Neuronal stem cell (in vitro differentiated cells): ENCODE measurements around the gene PTPN21.

Source experiments
- DNase-seq: peaks from one replicate; pipeline ENCODE4 v3.0.0-alpha.2; 2013; ENCODE audit warnings: low spot score
- H2AFZ ChIP-seq: one replicate; pipeline ENCODE4 v1.6.1; 2013; ENCODE audit warnings: mild to moderate bottlenecking, low read length, inconsistent platforms
- H2AK5ac ChIP-seq: 2 replicates; pipeline ENCODE4 v1.6.1; 2013; ENCODE audit warnings: low read depth, mild to moderate bottlenecking, inconsistent platforms, low read length, moderate library complexity, mixed read lengths
- H2BK120ac ChIP-seq: 2 replicates; pipeline ENCODE4 v1.6.1; 2013; ENCODE audit warnings: low read depth, mild to moderate bottlenecking, inconsistent platforms, low read length, moderate library complexity, mixed read lengths
- H2BK12ac ChIP-seq: one replicate; pipeline ENCODE4 v1.6.1; 2013; ENCODE audit warnings: low read length, inconsistent platforms
- H2BK15ac ChIP-seq: 2 replicates; pipeline ENCODE4 v1.6.1; 2013; ENCODE audit warnings: mild to moderate bottlenecking, low read length, inconsistent platforms, mixed read lengths
- H2BK5ac ChIP-seq: one replicate; pipeline ENCODE4 v1.6.1; 2013; ENCODE audit warnings: inconsistent platforms, mild to moderate bottlenecking, low read length, moderate library complexity
- H3K14ac ChIP-seq: one replicate; pipeline ENCODE4 v1.6.1; 2013; ENCODE audit warnings: low read length, inconsistent platforms
- H3K18ac ChIP-seq: 2 replicates; pipeline ENCODE4 v1.6.1; 2013; ENCODE audit warnings: low read length, inconsistent platforms
- H3K23ac ChIP-seq: 2 replicates; pipeline ENCODE4 v1.6.1; 2013; ENCODE audit warnings: low read depth, mild to moderate bottlenecking, mixed read lengths, low read length, inconsistent platforms; ENCODE audit not compliant: poor library complexity
- H3K27ac ChIP-seq: replicated peaks from 3 replicates; pipeline ENCODE4 v1.5.1; 2013; ENCODE audit warnings: low read length, inconsistent platforms
- H3K27me3 ChIP-seq, 3 experiments: 2 replicates each; pipeline ENCODE4 v1.6.1; 2013; ENCODE audit warnings: low read length in 3 of 3, mild to moderate bottlenecking in 2 of 3, inconsistent platforms in 1 of 3, low read depth in 1 of 3, mixed read lengths in 1 of 3, moderate library complexity in 1 of 3; ENCODE audit not compliant: control insufficient read depth in 3 of 3, insufficient read depth in 3 of 3
- H3K36me3 ChIP-seq, 2 donors: replicated peaks in 1 of 2; 2 replicates each; pipeline ENCODE4 v1.6.1; 2013; ENCODE audit warnings: low read length in 2 of 2; ENCODE audit not compliant: control insufficient read depth in 2 of 2, insufficient read depth in 2 of 2
- H3K4ac ChIP-seq: 2 replicates; pipeline ENCODE4 v1.6.1; 2013; ENCODE audit warnings: inconsistent platforms, mild to moderate bottlenecking, low read length, moderate library complexity
- H3K4me1 ChIP-seq, 2 donors: 1 replicate in 1 of 2; 2 replicates in 1 of 2; pipeline ENCODE4 v1.6.1; 2013; ENCODE audit warnings: low read length in 2 of 2, low read depth in 1 of 2; ENCODE audit not compliant: control insufficient read depth in 2 of 2, insufficient read depth in 1 of 2
- H3K4me2 ChIP-seq: one replicate; pipeline ENCODE4 v1.6.1; 2013; ENCODE audit warnings: mild to moderate bottlenecking, low read length, inconsistent platforms; ENCODE audit not compliant: insufficient read depth, poor library complexity, severe bottlenecking
- H3K4me3 ChIP-seq, 2 donors: 2 replicates each; pipeline ENCODE4 v1.5.1; 2013; ENCODE audit warnings: low read length in 2 of 2, mild to moderate bottlenecking in 2 of 2, inconsistent platforms in 1 of 2, moderate library complexity in 1 of 2
- H3K79me1 ChIP-seq: one replicate; pipeline ENCODE4 v1.6.1; 2013; ENCODE audit warnings: low read depth, mild to moderate bottlenecking, inconsistent platforms, low read length, moderate library complexity
- H3K9ac ChIP-seq: one replicate; pipeline ENCODE4 v1.6.1; 2013; ENCODE audit warnings: mild to moderate bottlenecking, low read depth, low read length, inconsistent platforms; ENCODE audit not compliant: poor library complexity
- H3K9me3 ChIP-seq, 2 donors: replicated peaks in 1 of 2; 2 replicates each; pipeline versions ENCODE3 to v1.6.1; 2013; ENCODE audit warnings: low read length in 2 of 2, mild to moderate bottlenecking in 2 of 2, inconsistent platforms in 1 of 2, low read depth in 1 of 2, mixed read lengths in 1 of 2, moderate library complexity in 1 of 2; ENCODE audit not compliant: control insufficient read depth in 2 of 2, insufficient read depth in 1 of 2
- H4K8ac ChIP-seq: one replicate; pipeline ENCODE4 v1.6.1; 2013; ENCODE audit warnings: low read depth, mild to moderate bottlenecking, inconsistent platforms, low read length, moderate library complexity
- H4K91ac ChIP-seq: one replicate; pipeline ENCODE4 v1.6.1; 2013; ENCODE audit warnings: low read length, low read depth, mild to moderate bottlenecking, inconsistent platforms; ENCODE audit not compliant: poor library complexity
- WGBS, 2 donors: extraction: QIAGEN DNeasy Blood & Tissue Kit; methylation state at CpG; one replicate each; pipeline ENCODE4 v1.1.7; 2013; ENCODE audit warnings: missing lambda C conversion rate in 2 of 2, mixed read lengths in 1 of 2; ENCODE audit not compliant: insufficient read length in 2 of 2, insufficient replicate concordance in 1 of 2; ENCODE audit errors: extremely low coverage in 2 of 2; 5-methylcytosine and 5-hydroxymethylcytosine counted together

The PTPN21 gene

GRCh38 chr14:88542857-88543795 is 11.7 kb downstream of the PTPN21 start:
- no peak overlapping the region for H3K14ac ChIP-seq
- no peak overlapping the region for H2BK5ac ChIP-seq
- H4K91ac ChIP-seq = no peak overlapping the region
- no peak overlapping the region for H3K4ac ChIP-seq
- H3K4me1 ChIP-seq = no peaks in the 10 kb centered on the region
- H2BK120ac ChIP-seq = no peak overlapping the region
- H3K9me3 ChIP-seq = no peaks in the 10 kb centered on the region
- H3K18ac ChIP-seq = no peak overlapping the region
- H3K4me3 ChIP-seq = no peak overlapping the region
- no peak overlapping the region for H2AFZ ChIP-seq
- no peak for DNase-seq
- H2BK15ac ChIP-seq = no peak overlapping the region
- H3K23ac ChIP-seq = no peak overlapping the region
- H3K27me3 ChIP-seq = no peaks in the 10 kb centered on the region
- H2AK5ac ChIP-seq = no peak overlapping the region
- H3K36me3 ChIP-seq = peaks cover 11 to 79% of the 10 kb centered on the region in 2 donors
- H3K9ac ChIP-seq = no peak overlapping the region
- WGBS, 2 donors = no CpG with 5 or more reads among the region's 6 CpGs
- no peak overlapping the region for H4K8ac ChIP-seq
- H3K4me2 ChIP-seq = no peak overlapping the region
- H2BK12ac ChIP-seq = no peak overlapping the region
- H3K27ac ChIP-seq = no peak overlapping the region
- H3K79me1 ChIP-seq = peaks cover 2% of the 10 kb centered on the region

GRCh38 chr14:88541324-88541723 is 13.5 kb downstream of the PTPN21 start:
- H3K4me1 ChIP-seq = no peaks in the 10 kb centered on the region
- no peak overlapping the region for H4K8ac ChIP-seq
- H3K4ac ChIP-seq = no peak overlapping the region
- no peaks in the 10 kb centered on the region for H3K27me3 ChIP-seq
- no peak overlapping the region for H2BK5ac ChIP-seq
- no peak overlapping the region for H4K91ac ChIP-seq
- no peaks in the 10 kb centered on the region for H3K79me1 ChIP-seq
- H3K4me2 ChIP-seq = no peak overlapping the region
- no peak for DNase-seq
- H3K9me3 ChIP-seq = no peaks in the 10 kb centered on the region
- no peak overlapping the region for H3K4me3 ChIP-seq
- H2BK15ac ChIP-seq = no peak overlapping the region
- WGBS, 2 donors = no CpG with 5 or more reads among the region's 1 CpG
- H3K9ac ChIP-seq = no peak overlapping the region
- peaks cover 2 to 71% of the 10 kb centered on the region in 2 donors for H3K36me3 ChIP-seq
- H3K18ac ChIP-seq = no peak overlapping the region
- no peak overlapping the region for H3K27ac ChIP-seq
- H2AK5ac ChIP-seq = no peak overlapping the region
- H3K14ac ChIP-seq = no peak overlapping the region
- no peak overlapping the region for H2BK120ac ChIP-seq
- no peak overlapping the region for H2BK12ac ChIP-seq
- no peak overlapping the region for H2AFZ ChIP-seq
- H3K23ac ChIP-seq = no peak overlapping the region

GRCh38 chr14:88535813-88536212 is 19.0 kb downstream of the PTPN21 start:
- WGBS, 2 donors = no CpG with 5 or more reads among the region's 4 CpGs
- Histone ChIP-seq H3K4ac (no peak overlapping the region), H3K4me1 (no peaks in the 10 kb centered on the region), H2BK120ac (no peak overlapping the region), H3K27ac (no peak overlapping the region), H2BK12ac (no peak overlapping the region), H2AFZ (no peak overlapping the region), H3K27me3 (no peaks in the 10 kb centered on the region), H3K9ac (no peak overlapping the region), H4K8ac (no peak overlapping the region), H3K4me3 (no peak overlapping the region), H2BK5ac (no peak overlapping the region), H4K91ac (no peak overlapping the region), H2AK5ac (no peak overlapping the region), H3K4me2 (no peak overlapping the region), H3K9me3 (no peaks in the 10 kb centered on the region), H3K14ac (no peak overlapping the region), H2BK15ac (no peak overlapping the region), H3K18ac (no peak overlapping the region), H3K79me1 (peaks cover 3% of the 10 kb centered on the region), H3K23ac (no peak overlapping the region), H3K36me3 (peaks cover 10 to 61% of the 10 kb centered on the region in 2 donors)
- DNase-seq = no peak

- Histone ChIP-seq H3K18ac (no peak overlapping the region), H3K79me1 (peaks cover 3% of the 10 kb centered on the region), H2AK5ac (no peak overlapping the region), H2BK5ac (no peak overlapping the region), H3K9ac (no peak overlapping the region), H4K91ac (no peak overlapping the region), H3K14ac (no peak overlapping the region), H2BK120ac (no peak overlapping the region), H4K8ac (no peak overlapping the region), H2AFZ (no peak overlapping the region), H3K4me2 (no peak overlapping the region), H3K27ac (no peak overlapping the region), H3K27me3 (no peaks in the 10 kb centered on the region), H2BK15ac (no peak overlapping the region), H3K4ac (no peak overlapping the region), H3K4me1 (no peaks in the 10 kb centered on the region), H3K36me3 (peaks cover 9 to 54% of the 10 kb centered on the region in 2 donors), H2BK12ac (no peak overlapping the region), H3K4me3 (no peak overlapping the region), H3K23ac (no peak overlapping the region), H3K9me3 (peaks cover 0 to 3% of the 10 kb centered on the region in 2 donors)
- no peak for DNase-seq
- WGBS, 2 donors = no CpG with 5 or more reads among the region's 4 CpGs
These were observed 19.7 kb downstream of the PTPN21 start for GRCh38 chr14:88535149-88535548.
